Neural progenitor cell (in vitro differentiated cells): ENCODE measurements around the gene C11orf86. TPM values are rescaled to one million over a fixed set of nuclear protein-coding genes. Genes with fewer than 3 reads are reported as not detected.

ENCODE experiments used
- DNase-seq: peaks from one replicate; pipeline ENCODE4 v3.0.0-alpha.2; 2016; ENCODE audit warnings: low spot score
- H2AFZ ChIP-seq: fragments of 200-600 bp; sonication (generic); replicated peaks from 2 replicates; pipeline ENCODE4 v1.6.1; 2016; ENCODE audit warnings: antibody characterized with exemption
- H3F3A ChIP-seq: fragments of 200-600 bp; sonication (generic); 2 replicates; pipeline ENCODE4 v1.6.1; 2016; ENCODE audit warnings: antibody characterized with exemption, low read depth
- H3K27ac ChIP-seq: fragments of 200-600 bp; sonication (generic); 2 replicates; pipeline ENCODE4 v1.5.1; 2016; ENCODE audit warnings: mild to moderate bottlenecking
- H3K27me3 ChIP-seq: fragments of 200-600 bp; sonication (generic); 2 replicates; pipeline ENCODE4 v1.6.1; 2016; ENCODE audit warnings: mild to moderate bottlenecking, moderate library complexity
- H3K36me3 ChIP-seq: fragments of 200-600 bp; sonication (generic); 2 replicates; pipeline ENCODE4 v1.5.1; 2016
- H3K4me1 ChIP-seq: fragments of 200-600 bp; sonication (generic); 2 replicates; pipeline ENCODE4 v1.6.1; 2016; ENCODE audit warnings: mixed run types
- H3K4me2 ChIP-seq: fragments of 200-600 bp; sonication (generic); 2 replicates; pipeline ENCODE4 v1.6.1; 2016
- H3K4me3 ChIP-seq: fragments of 200-600 bp; sonication (generic); 2 replicates; pipeline ENCODE4 v1.5.1; 2016
- H3K79me2 ChIP-seq: fragments of 200-600 bp; sonication (generic); 2 replicates; pipeline ENCODE4 v1.6.1; 2016; ENCODE audit warnings: low read depth
- H3K9ac ChIP-seq: fragments of 200-600 bp; sonication (generic); 2 replicates; pipeline ENCODE4 v1.6.1; 2016
- H3K9me3 ChIP-seq: fragments of 200-600 bp; sonication (generic); 2 replicates; pipeline ENCODE4 v1.5.1; 2016; ENCODE audit warnings: low read depth
- H4K20me1 ChIP-seq: fragments of 200-600 bp; sonication (generic); 2 replicates; pipeline ENCODE4 v1.6.1; 2016; ENCODE audit warnings: low read depth
- H3K27ac Mint-ChIP-seq: 3 replicates; pipeline ENCODE4 v1.8.0; 2021; ENCODE audit warnings: mixed read lengths
- H3K27me3 Mint-ChIP-seq: 2 replicates; pipeline ENCODE4 v1.8.0; 2022; ENCODE audit warnings: low read depth, mild to moderate bottlenecking, inconsistent platforms, moderate library complexity, mixed read lengths; ENCODE audit not compliant: insufficient read depth
- H3K36me3 Mint-ChIP-seq: 3 replicates; pipeline ENCODE4 v1.8.0; 2021; ENCODE audit warnings: mixed read lengths
- H3K4me1 Mint-ChIP-seq: 3 replicates; pipeline ENCODE4 v1.8.0; 2021; ENCODE audit warnings: mixed read lengths
- H3K4me3 Mint-ChIP-seq: 3 replicates; pipeline ENCODE4 v1.8.0; 2021; ENCODE audit warnings: mild to moderate bottlenecking, moderate library complexity, mixed read lengths
- H3K9me3 Mint-ChIP-seq: 3 replicates; pipeline ENCODE4 v1.8.0; 2020; ENCODE audit warnings: mixed read lengths
- CTCF ChIP-seq: fragments of 200-600 bp; sonication (generic); IDR thresholded peaks from 2 replicates; pipeline ENCODE4 v1.5.1; 2017; ENCODE audit warnings: antibody characterized with exemption, mild to moderate bottlenecking
- EZH2 ChIP-seq: fragments of 200-600 bp; sonication (generic); IDR thresholded peaks from 2 replicates; pipeline ENCODE4 v1.6.1; 2017; ENCODE audit warnings: antibody characterized with exemption, mild to moderate bottlenecking, moderate library complexity
- EZH2phosphoT487 ChIP-seq: fragments of 200-600 bp; sonication (generic); IDR thresholded peaks from 2 replicates; pipeline ENCODE4 v1.6.1; 2017; ENCODE audit warnings: antibody characterized with exemption
- total RNA-seq: library from RNA; depleted of rRNA; stranded (reverse); fragments of >200 nt; gene quantifications from 2 replicates; pipeline ENCODE4 v1.2.3, GENCODE V29; 2015; ENCODE audit warnings: low replicate concordance

The C11orf86 gene
- total RNA-seq, 1 donor from 2014 or later, result not detected

DNA sequence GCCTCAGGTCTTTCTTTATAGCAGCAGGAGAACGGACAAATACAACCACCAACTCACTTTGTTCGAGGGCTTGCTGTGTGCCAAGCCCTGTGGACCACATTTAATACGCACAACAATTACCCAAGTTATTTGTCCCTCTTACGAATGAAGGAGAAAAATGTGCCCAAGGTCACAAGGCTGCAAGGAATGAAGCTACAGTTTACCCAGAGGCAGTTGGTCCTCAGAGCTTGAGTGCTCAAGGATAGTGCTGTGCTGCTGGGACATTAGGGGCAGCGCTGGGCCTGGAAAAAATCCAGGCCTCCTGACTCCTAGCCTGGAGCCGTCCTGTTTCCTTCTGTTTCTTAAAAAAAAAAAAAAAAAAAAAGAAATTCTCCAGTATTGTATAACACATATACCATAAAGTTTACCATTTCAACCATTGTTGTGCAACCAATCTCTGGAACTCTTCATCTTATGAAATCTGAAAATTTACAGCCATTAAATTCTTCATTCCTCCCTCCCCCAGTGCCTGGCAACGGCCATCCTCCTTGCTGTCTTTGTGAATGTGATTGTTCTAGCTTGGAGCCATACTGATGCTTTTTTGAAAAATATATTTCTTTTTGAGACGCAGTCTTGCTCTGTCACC, 1.0 kb upstream of the C11orf86 start:
- no peak overlapping the region for H2AFZ ChIP-seq
- no peaks in the 10 kb centered on the region for H3K36me3 ChIP-seq
- no peak overlapping the region for H3K9ac ChIP-seq
- no peak overlapping the region for H3K4me2 ChIP-seq
- no peak overlapping the region for H3K4me3 ChIP-seq
- DNase-seq, result no peak
- no peak overlapping the region for H3K27ac ChIP-seq
- H3K27me3 Mint-ChIP-seq, result peaks cover 8% of the 10 kb centered on the region
- no peaks in the 10 kb centered on the region for H3K4me1 ChIP-seq
- H3K36me3 Mint-ChIP-seq, result no peaks in the 10 kb centered on the region
- no peaks in the 10 kb centered on the region for H3K27me3 ChIP-seq
- no peaks in the 10 kb centered on the region for H4K20me1 ChIP-seq
- peaks cover 5% of the 10 kb centered on the region for H3K9me3 Mint-ChIP-seq
- no peaks in the 10 kb centered on the region for H3K9me3 ChIP-seq
- H3F3A ChIP-seq, result no peaks in the 10 kb centered on the region
- H3K4me1 Mint-ChIP-seq, result peaks cover 17% of the 10 kb centered on the region
- TF ChIP-seq CTCF (no peak), EZH2 (no peak), EZH2phosphoT487 (no peak)
- H3K79me2 ChIP-seq, result no peaks in the 10 kb centered on the region
- H3K4me3 Mint-ChIP-seq, result no peak overlapping the region
- H3K27ac Mint-ChIP-seq, result no peak overlapping the region

DNA sequence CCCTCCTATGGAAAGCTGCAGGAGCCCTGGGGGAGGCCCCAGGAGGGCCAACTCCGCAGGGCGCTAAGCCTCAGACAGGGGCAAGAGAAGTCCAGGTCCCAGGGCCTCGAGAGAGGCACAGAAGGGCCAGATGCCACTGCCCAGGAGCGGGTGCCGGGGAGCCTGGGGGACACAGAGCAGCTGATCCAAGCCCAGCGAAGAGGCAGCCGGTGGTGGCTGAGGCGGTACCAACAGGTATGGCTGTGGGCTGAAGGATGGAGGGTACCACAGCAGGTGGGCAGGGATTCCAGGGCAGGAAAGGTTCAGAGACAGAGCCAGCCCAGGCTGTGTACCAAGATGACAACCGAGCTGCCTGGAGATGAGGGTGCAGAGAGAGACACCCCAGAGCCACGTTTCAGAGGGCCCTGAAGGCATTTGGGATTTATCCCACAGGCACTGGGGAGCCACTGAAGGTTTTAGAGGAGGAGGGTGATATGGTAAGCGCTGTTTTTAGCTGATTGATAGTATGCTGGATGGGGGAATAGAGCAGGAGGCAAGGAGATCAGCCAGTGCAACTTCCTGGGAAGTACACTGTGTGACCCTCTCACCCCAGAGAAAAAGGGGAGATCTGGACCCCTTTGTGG, 412 bp downstream of the C11orf86 start:
- no peaks in the 10 kb centered on the region for H3K27me3 ChIP-seq
- Mint-ChIP-seq H3K36me3 (no peaks in the 10 kb centered on the region), H3K9me3 (peaks cover 2% of the 10 kb centered on the region), H3K27me3 (peaks cover 4% of the 10 kb centered on the region), H3K4me1 (peaks cover 17% of the 10 kb centered on the region), H3K4me3 (peak overlapping the region; percentile 4), H3K27ac (peak overlapping the region; percentile 76)
- H3F3A ChIP-seq, result no peaks in the 10 kb centered on the region
- H4K20me1 ChIP-seq, result no peaks in the 10 kb centered on the region
- H3K4me2 ChIP-seq, result no peak overlapping the region
- H3K4me3 ChIP-seq, result no peak overlapping the region
- H3K36me3 ChIP-seq, result no peaks in the 10 kb centered on the region
- H3K9me3 ChIP-seq, result no peaks in the 10 kb centered on the region
- no peak overlapping the region for H3K27ac ChIP-seq
- no peak overlapping the region for H3K9ac ChIP-seq
- TF ChIP-seq CTCF (no peak), EZH2phosphoT487 (no peak)
- no peak for DNase-seq
- no peaks in the 10 kb centered on the region for H3K4me1 ChIP-seq
- H3K79me2 ChIP-seq, result no peaks in the 10 kb centered on the region
- no peak overlapping the region for H2AFZ ChIP-seq

DNA sequence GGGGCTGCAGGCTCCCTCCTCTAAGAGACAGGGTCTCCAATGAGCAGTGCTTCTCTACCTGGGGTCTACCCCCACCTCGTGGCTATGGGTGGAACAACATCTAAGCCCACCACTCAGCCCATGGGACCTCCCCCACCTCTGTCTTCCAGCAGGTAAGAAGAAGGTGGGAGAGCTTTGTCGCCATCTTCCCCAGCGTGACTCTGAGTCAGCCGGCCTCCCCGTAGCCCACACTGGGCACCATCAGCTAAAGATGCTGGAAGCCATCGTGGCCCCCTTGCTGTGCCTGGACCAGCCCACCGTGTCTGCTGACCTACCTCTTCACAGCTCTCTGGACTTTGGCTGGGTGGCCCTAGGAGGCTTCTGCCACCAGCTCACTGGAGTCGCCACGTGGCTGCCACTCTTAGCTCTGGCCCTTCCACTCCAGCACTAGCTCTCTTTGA, 944 bp downstream of the C11orf86 start:
- no peaks in the 10 kb centered on the region for H3K9me3 ChIP-seq
- Mint-ChIP-seq H3K4me1 (peaks cover 13% of the 10 kb centered on the region), H3K36me3 (no peaks in the 10 kb centered on the region), H3K27ac (peak overlapping the region; percentile 76), H3K27me3 (peaks cover 4% of the 10 kb centered on the region), H3K4me3 (peak overlapping the region; percentile 15), H3K9me3 (peaks cover 2% of the 10 kb centered on the region)
- no peaks in the 10 kb centered on the region for H3K27me3 ChIP-seq
- H3K36me3 ChIP-seq, result no peaks in the 10 kb centered on the region
- H4K20me1 ChIP-seq, result no peaks in the 10 kb centered on the region
- peak; percentile 76 for DNase-seq
- H3F3A ChIP-seq, result no peaks in the 10 kb centered on the region
- no peak overlapping the region for H3K27ac ChIP-seq
- TF ChIP-seq CTCF (peak; percentile 82), EZH2 (no peak), EZH2phosphoT487 (no peak)
- no peak overlapping the region for H3K4me3 ChIP-seq
- H2AFZ ChIP-seq, result peak overlapping the region; percentile 63
- H3K4me2 ChIP-seq, result no peak overlapping the region
- H3K9ac ChIP-seq, result no peak overlapping the region
- no peaks in the 10 kb centered on the region for H3K4me1 ChIP-seq
- no peaks in the 10 kb centered on the region for H3K79me2 ChIP-seq
